GM19452 (cell line): Measurements from ENCODE around the gene DAZL.

ENCODE experiments used
- ATAC-seq: cut with Tn5 transposase; IDR thresholded peaks from one replicate; pipeline ENCODE4 v1.9.1; 2021; ENCODE audit not compliant: unreplicated experiment

DAZL gene

GRCh38 chr3:16546186-16547010 is 58.8 kb downstream of the DAZL start:
- ATAC-seq, result no peak

GRCh38 chr3:16545413-16546185 is 59.6 kb downstream of the DAZL start:
- no peak for ATAC-seq

GRCh38 chr3:16543242-16543864 is 61.9 kb downstream of the DAZL start:
- ATAC-seq, result no peak

GRCh38 chr3:16538507-16538906 is 66.7 kb downstream of the DAZL start:
- ATAC-seq, result no peak

GRCh38 chr3:16536996-16537395 is 68.2 kb downstream of the DAZL start:
- ATAC-seq, result no peak
